K562 (cell line): ENCODE data around the gene UHRF1.

Experiments
- CBX2 ChIP-seq: fragments of 200-600 bp; sonication (generic); IDR thresholded peaks from one replicate; pipeline ENCODE4 v1.6.1; 2012; ENCODE audit warnings: mild to moderate bottlenecking, low read length, inconsistent platforms; ENCODE audit not compliant: insufficient read depth, poor library complexity, severe bottlenecking
- CEBPB ChIP-seq: fragments of 450-650 bp; IDR thresholded peaks from 2 replicates; pipeline ENCODE4 v1.6.1; 2016; ENCODE audit warnings: missing genetic modification characterization, missing compliant biosample characterization
- CTCF ChIP-seq, 3 experiments: IDR thresholded peaks in 2 of 3; conservative IDR thresholded peaks in 1 of 3; 2 replicates each; pipeline ENCODE4 v1.5.1; 2011 to 2012; ENCODE audit warnings: low read length in 3 of 3, mild to moderate bottlenecking in 3 of 3, control low read depth in 2 of 3, improper control_type of control experiment in 1 of 3, inconsistent platforms in 1 of 3, low read depth in 1 of 3, mixed read lengths in 1 of 3, moderate library complexity in 1 of 3; ENCODE audit not compliant: insufficient read depth in 2 of 3
- EP300 ChIP-seq: IDR thresholded peaks from 2 replicates; pipeline ENCODE4 v1.6.1; 2012; ENCODE audit warnings: low read length, improper control_type of control experiment
- HCFC1 ChIP-seq: IDR thresholded peaks from 2 replicates; pipeline ENCODE4 v1.6.1; 2012; ENCODE audit warnings: low read depth, low read length, improper control_type of control experiment
- NCOA2 ChIP-seq, 2 experiments: fragments of 450-650 bp; IDR thresholded peaks; 2 replicates each; pipeline ENCODE4 v1.6.1; 2018; ENCODE audit warnings: mild to moderate bottlenecking in 2 of 2, moderate library complexity in 1 of 2; ENCODE audit not compliant: partially characterized antibody in 2 of 2
- POLR2A ChIP-seq: fragments of 450-650 bp; conservative IDR thresholded peaks from 2 replicates; pipeline ENCODE4 v1.6.1; 2016
- SMAD1 ChIP-seq: fragments of 150-350 bp; IDR thresholded peaks from 2 replicates; pipeline ENCODE4 v1.6.1; 2014; ENCODE audit warnings: low read length, low read depth; ENCODE audit not compliant: partially characterized antibody
- SMAD4 ChIP-seq: fragments of 250-450 bp; sonication (Bioruptor Pico); conservative IDR thresholded peaks from 2 replicates; pipeline ENCODE4 v1.8.0; 2021; ENCODE audit warnings: inconsistent platforms, mild to moderate bottlenecking, moderate library complexity
- THRA ChIP-seq: fragments of 450-650 bp; IDR thresholded peaks from 2 replicates; pipeline ENCODE4 v1.6.1; 2017; ENCODE audit warnings: mild to moderate bottlenecking, moderate library complexity
- USF1 ChIP-seq: sonication (generic); formaldehyde crosslinking; IDR thresholded peaks from 2 replicates; pipeline ENCODE4 v1.9.0; 2022; ENCODE audit warnings: mild to moderate bottlenecking, missing genetic modification reagents

- TF ChIP-seq CBX2 (no peak), USF1 (no peak), THRA (no peak), SMAD4 (CRISPR knock-in tag) (no peak), SMAD1 (no peak), EP300 (no peak), CTCF (IDR thresholded peaks at IDR 0.05 in 2 of 3, conservative IDR thresholded peaks at IDR 0.05 in 1 of 3; ENCODE audit: insufficient read depth in 2 of 3, low read depth in 1 of 3, low read length in 3 of 3) (no peak), POLR2A (no peak), CEBPB (no peak), HCFC1 (no peak), NCOA2 (IDR thresholded peaks at IDR 0.05; ENCODE audit: partially characterized antibody in 2 of 2) (no peak)
These were observed 96.9 kb downstream of the UHRF1 start for GRCh38 chr19:5006201-5006600.
